NCI-H187 treated with DMSO at 0.1 percent for 48 hours (cell line): ENCODE measurements around the gene C1QTNF1.

Experiments
- DNase-seq: peaks from one replicate; lab custom pipeline; 2025; lab: John Stamatoyannopoulos, UW

The C1QTNF1 gene

DNA sequence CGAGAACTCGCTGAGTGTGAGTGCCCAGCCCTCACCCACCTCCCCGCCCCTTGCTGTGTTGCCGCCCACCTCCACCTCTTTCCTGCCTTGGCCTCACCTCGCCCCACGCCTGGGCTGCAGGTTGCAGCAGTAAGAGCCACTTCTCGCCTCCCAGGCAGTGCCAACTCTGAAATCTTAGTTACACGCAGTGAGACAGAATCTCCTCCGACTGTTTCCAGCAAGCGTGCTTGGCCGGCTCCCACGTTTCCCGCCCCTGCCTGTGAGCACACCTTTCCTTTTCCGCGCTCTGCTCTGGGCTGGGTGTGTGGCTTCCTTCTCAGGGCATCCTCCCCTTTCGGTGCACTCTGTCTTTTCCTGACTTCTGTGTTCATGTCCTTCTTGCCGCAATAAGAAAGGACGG, 56.4 kb downstream of the C1QTNF1 start:
- DNase-seq, result no peak

DNA sequence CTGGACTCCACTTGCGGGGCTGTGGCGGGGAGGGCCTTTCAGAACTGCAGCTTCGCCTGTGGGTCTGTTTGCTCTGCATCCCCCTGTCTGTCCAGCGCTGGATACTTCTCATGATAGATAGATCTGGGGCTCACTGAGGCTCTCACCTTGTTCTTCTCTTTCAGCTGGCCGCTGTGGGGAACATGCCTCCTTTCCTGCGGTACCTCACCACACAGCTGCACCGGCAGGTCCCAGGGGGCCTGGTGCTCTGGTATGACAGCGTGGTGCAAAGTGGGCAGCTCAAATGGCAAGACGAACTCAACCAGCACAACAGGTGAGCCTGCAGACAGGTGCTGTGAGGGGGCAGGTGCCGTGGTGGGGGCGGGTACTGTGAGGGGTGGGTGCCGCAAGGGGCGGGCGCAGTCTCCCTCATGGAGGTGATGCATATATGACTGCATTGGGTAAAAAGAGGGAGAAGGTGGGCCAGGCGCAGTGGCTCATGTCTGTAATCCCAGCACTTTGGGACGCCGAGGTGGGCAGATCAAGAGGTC, 56.9 kb downstream of the C1QTNF1 start:
- no peak for DNase-seq

DNA sequence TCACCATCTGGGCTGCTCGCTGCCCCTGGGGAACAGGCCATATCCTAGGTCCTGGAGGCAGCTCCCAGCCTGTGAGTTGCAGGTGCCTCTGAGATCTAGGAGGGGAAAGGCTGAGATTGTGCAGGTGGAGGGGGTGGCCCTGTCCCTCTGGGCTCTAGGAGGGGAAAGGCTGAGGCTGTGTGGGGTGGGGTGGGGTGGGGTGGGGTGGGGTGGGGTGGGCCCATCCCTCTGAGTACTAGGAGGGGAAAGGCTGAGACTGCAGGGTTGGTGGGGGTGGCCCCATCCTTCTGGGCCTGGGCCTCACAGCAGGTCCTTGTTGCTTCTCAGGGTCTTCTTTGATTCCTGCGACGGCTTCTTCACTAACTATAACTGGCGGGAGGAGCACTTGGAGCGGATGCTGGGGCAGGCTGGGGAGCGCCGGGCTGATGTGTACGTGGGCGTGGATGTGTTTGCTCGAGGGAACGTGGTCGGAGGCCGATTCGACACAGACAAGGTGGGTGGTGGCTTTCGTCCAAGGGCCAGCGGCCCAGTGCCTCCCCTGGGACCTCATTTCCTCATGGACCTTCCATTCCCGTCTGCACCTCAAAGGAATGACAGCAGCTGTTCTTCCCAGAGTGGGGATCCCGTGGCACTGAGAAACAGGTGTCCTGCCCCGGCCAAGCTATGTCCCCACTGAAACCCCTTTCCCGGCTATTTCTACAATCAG, 57.8 kb downstream of the C1QTNF1 start:
- no peak for DNase-seq

DNA sequence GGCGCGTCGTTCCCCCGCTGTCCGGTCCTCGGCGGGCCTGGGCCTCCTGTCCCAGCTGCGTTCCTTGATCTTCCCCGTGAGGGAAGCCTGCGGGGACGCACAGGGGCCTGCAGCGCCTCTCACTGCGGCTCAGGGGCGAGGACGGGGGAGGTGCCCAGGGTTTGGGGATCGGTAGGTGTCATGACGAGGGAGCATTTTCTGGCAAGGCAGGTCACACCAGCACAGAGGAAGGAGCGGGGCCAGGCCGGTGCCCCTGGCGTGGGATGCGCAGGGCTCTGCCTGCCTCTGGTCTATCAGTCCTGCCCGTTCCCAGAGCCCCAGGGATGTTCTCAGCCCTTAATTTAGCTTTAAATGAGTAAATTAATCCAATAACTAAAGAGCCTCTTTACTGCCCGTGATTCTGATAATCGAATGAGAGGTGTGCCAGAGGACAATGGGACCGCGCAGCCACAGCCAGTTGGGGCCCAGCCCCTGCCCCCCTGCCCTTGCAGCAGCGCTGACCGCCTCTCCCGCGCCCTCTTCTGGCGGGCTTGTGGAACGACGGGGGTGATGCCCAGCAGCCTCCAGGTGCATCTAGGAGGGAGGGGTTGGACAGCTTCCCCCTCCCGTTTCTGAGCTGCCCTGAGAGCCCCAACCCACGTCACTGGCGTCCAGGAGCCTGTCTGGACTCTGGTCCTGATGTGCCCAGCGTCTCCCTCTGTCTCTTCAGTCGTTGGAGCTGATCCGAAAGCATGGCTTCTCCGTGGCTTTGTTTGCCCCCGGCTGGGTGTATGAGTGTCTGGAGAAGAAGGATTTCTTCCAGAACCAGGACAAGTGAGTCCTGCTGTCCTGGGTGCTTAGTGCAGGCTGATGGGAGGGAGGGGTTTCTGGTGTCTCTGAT, 58.6 kb downstream of the C1QTNF1 start:
- DNase-seq, result no peak

DNA sequence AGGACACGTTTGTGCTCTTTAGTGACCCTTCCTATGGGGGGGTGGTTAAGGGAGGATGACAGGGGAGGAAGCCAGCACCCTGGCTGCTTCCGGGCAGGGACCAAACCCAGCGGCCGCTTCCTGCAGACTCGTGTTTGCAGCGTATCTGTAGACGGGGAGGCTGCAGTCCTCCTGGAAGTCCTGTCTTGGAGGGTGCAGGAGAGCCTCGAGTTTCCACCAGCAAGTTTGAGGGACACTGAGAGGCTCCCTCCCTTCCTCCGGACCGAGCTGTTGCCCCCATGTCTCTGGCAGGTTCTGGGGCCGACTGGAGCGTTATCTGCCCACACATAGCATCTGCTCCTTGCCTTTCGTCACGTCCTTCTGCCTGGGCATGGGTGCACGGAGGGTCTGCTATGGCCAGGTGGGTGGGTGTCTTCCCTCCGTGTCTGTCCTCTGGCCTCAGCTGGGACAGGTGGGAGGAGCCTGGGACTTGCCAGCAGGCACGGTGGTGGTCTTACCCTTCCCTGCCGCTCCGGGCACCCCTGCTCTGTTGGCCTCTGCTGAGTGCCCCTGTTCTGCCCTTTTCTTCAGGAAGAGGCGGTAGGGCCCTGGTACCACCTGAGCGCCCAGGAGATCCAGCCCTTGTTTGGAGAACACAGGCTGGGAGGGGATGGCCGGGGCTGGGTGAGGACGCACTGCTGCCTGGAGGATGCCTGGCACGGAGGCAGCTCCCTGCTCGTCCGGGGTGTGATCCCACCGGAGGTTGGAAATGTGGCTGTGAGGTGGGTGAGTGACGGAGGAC, 59.4 kb downstream of the C1QTNF1 start:
- no peak for DNase-seq

DNA sequence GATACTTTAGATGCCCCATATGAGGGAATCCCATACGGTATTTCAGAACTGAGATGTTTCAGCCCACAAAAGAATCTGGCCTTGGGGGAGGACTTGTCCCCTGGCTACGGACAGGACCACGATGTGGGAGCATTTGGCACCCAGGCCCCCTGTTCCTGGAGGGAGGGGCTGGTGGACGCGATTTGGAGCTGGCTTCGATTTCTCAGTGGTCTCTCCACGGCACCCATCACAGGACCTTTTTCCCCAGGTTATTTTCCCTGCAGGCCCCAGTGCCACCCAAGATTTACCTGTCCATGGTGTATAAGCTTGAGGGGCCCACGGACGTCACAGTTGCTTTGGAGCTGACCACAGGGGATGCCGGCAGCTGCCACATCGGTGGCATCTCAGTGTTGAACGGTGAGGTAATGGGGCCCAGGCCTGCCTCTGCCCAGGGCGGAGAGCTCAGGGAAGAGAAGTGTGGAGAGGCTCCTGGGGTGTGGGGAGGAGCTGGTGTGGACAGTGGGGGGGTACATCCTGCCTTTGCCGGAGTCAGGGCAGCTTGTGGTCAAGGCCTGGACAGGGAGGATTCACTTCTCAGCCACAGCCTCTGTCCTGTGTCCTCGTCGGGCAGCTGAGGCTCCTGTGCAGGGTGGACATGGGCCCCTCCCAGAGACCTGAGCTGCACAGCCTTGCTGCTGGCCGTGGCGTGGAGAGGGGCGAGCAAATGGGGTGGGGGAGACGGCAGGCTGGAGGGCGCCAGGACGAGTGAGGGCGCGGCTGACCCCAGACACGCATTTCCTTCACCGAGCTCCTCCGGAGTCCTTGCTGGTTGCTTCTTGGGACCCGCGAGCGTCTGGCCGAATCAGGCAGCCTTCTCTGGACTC, 60.6 kb downstream of the C1QTNF1 start:
- no peak for DNase-seq

DNA sequence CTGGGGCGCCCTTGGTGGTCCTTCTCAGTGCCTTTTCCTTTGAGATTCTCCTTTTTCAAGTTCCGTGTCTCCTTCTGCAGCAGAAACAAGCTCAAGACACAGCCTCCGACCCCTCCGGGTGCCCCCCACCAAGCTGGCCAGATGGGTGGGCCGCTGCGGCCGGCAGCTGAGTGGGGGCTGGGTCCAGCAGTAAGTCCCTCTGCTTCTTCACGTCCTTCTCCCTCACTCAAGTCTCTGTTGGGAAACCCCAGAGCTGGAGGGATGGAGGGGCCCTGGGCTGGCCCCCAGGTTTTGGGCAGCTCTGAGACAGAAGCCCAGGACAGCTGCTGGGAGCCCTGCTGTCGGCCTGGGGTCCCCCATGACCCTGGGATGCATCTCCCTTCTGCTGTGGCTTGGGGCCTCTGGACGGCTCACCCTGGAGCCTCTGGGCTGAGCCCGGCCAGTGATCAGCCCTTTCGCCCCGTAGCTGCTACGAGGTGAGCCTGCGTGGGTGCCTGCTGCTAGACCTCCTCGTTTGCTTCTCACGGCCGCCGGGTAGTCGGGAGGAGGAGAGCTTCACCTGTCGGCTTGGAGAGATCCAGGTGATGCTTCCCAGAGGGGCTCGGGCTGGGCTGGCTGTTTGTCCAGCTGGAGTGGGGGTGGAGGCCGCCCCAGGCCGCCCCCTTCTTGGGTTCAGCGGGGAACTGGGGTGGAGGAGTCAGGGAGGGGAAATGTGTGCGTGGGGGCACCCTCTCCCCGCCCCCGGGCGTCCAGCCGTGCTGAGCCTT, 61.4 kb downstream of the C1QTNF1 start:
- no peak for DNase-seq

DNA sequence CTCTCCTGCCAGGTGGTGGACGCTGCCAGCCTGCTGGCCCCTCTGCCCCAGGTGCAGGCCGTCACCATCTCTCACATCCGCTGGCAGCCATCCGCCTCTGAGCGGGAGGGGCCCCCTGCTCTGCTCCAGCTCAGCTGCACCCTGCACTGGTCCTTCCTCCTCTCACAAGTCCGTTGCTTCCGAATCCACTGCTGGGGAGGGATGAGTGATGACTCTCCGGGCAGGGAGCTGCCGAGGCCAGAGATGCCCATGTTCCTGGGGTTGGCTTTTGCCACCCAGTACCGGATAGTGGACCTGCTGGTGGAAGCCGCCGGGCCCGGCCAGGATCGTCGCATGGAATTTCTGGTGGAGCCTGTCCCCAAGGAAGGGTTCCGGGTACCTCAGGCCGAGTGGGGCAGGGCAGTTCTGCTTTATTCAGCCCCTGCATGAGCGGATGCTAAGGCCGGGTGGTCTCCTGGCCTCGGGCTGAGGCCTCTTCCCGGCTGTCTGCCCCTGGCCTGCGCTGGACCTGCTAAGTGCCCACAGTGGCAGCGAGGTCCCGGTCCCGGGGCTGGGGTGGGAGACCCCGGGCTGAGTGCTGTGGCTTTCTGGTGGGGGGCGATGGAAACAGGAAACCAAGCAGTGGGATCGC, 62.1 kb downstream of the C1QTNF1 start:
- no peak for DNase-seq

DNA sequence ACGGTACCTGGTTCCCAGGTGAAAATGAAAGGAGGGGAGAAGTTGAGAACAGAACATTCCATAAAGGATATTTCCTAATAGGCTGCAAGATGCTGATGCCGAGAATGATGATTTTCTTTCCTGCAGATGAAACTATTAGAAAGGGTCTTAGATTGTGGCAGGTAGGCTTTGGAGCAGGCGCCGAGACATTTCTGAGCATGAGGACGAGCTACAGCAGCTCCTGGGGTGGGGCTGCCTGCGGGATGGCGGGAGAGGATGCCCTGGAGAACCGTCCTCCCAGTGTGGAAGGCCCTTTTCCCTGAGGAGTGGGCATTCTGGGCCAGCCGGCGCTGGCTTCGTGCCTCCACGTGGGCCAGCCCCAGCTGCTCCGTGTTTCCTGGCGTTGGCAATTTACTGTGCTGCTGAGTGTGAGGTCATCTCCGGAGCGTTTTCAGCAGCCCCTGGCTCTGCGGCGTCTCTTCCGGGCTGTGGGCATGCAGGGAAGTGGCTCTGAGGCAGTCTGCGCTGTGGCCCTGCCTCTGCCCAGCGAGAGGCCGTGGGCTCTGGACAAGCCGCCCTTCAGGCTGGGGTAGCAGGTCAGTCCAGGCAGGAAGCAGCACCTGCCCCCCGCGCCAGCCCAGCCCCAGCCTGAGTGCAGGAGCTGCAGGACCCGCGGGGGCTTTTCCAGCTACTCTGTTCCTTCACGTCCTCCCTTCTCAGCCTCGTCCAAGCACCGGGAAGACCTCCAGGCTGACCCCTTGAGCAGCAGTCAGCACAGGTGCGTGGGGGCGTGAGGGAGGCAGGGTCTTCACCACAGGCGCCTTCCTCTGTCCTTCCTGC, 62.8 kb downstream of the C1QTNF1 start:
- no peak for DNase-seq

DNA sequence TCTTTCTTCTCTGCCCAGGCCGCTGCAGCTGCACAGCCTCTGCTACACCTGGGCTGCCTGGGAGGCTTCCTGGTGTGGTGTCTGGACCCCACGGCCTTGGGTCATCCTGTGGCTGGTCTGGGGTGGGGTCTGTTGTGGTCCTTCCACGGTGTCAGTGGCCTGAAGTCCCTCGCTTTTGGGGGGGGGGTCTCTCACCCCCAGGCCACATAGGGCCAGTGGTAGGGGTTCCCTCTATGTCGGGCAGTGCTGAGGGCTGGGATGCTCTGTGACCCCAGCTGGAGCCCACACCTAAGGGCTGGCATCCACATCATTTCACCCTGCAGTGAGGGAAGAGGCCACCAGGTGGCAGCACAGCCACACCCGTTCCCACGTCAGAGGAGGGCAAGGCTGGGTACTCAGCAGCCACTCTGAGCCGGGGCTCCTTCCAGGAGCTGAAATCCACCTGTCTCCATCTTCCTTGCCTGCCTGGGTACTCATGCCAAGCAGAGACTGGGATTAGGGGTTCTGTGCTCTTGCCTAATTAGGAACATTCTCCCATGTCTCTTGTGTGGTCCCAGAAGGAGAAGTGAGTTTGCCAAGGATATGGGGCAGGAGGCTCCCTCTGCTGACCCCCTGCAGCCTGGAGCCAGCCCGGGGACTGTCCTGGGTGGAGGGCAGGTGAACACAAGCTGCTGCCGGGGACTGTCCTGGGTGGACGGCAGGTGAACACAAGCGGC, 63.6 kb downstream of the C1QTNF1 start:
- no peak for DNase-seq

DNA sequence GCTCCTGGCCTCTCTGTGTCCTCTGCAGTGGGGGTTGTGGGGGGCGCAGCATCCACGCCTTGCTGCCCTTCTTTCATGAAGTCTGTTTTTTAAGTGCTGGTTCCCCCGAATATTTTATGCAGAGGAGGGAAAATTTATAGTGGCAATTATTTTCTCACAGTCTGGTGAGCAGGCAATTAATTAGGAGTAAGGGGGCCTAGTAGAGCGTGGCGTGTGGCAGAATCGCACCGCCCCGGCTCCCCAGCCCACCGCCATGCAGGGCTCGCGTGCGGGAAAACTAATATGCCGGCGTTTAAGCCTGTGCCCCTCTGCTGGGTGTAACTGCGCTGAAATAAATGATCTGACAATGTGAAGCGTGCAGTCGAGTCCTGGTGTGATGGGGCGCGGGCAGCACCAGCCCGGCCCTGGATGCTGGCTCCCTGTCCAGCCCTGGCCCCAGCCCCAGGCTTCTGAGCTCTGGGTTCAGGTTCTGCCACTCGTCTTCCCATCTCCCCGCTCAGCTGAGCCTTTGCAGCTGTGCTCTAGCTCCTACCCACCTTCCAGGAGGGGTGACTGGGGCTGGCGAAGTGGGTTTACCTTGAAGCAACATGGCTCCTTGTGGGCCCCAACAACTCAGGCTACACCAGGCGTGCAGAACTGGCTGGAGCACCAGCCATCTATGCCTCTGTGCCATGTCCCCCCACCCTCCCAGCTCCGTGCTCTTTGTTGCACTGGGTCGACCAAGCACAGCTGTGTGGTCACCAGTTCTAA, 64.5 kb downstream of the C1QTNF1 start:
- no peak for DNase-seq

DNA sequence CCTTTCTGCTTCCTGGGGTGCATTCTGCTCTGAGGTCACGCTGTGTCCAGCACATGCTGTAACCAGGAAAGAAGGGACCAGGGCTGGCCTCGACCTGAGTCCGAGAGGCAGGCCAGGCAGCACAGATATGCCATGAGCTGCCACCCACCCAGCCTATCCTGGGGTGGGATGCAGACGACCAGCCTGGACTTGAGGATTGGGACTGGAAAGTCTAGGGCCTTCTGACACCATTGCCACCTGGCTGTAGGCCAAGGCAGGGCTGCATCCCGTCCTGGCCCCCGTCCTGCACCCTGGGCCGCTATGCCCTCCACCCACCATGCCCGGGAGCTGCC, 65.0 kb downstream of the C1QTNF1 start:
- DNase-seq, result no peak

DNA sequence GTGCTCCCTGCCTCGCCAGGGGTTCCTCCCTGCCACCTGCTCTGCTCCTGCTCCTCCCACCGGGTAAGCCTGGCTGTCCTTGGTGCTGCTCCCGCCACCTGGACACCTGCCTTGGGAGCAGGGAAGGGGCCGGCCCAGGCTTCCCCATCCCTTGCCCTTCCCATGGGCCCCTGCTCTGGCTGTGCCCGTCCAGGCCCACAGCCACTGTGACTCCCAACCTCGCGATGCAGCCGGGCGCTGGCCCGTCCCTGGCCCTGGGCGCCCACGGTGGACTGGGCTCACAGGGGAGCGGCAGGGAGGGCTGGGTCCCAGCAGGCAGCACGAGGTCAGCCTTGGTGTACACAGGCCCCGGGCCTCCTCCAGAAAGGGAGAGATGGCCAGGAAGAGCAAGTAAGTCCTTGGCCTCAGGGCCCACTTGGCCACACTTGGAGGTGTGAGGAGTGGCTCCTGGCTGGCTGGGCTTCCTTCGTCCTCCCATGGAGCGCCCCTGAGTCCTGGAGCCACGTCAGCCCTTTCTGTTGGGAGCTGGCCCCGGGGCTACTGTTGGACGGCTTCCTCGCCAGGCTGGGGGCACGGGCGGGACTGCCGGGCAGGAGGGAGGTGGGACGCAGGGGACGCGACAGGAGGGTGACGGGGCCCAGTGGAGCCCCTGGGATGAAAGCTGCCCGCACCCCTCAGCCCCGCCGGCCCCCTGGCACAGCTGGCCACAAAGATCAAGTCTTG, 65.9 kb downstream of the C1QTNF1 start:
- DNase-seq, result no peak

DNA sequence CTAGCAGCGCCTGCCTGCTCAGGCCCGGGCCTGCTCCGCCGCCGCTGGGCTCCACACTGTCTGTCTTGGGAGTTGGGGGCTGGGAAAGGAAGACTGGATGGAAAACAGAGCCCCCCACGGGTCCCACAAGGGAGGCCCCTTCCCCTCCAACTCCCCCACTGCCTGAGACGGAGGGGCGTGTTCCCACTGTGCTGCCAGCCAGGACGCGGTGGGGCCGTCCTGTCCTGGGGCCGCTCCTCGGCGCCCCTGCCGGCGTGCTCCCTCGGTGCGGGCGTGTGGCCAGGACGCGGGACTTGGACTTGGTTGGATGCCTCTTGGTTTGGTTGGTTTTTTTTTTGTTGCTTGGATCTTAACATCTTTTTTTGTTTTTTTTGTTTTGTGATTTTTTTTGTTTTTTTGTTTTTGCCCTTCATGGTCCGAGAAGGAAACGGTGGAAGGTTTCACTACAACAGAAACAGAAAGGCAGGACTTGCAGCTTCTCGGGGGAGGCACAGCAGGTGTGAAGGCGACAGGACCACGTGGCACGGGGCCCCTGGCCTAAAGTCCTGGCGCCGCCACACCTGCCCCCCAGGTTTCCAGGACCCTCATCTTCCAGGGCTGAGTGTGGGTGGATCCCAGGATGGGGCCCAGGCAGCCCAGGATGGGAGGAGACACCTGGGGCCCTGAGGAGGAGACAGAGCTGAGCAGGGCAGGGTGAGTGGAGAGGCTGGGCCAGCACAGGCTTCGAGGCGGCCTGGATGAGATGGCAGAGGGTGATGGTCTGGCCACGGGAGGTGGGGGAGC, 66.7 kb downstream of the C1QTNF1 start:
- no peak for DNase-seq

DNA sequence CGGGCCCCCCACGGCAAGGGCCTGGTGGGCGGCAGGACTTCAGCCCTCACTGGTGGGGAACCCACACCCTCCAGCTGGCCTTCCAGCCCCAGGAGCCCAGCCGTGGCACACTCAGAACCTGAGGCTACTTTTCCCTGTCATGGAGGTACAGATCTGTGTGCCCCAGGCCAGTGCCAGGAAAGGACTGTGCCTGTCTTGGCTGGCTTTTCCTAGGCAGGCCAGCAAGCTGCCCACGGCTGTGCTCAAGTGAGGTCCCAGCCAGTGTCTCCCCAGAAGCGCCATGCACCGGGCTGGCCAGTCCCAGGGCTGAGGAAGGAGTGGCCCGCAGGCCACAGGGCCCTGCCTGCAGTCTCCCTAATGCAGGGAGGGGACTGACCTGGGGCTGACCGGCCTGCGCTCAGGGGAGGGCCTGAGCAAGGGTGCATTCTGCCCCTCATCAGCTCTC, 67.3 kb downstream of the C1QTNF1 start:
- DNase-seq, result no peak

DNA sequence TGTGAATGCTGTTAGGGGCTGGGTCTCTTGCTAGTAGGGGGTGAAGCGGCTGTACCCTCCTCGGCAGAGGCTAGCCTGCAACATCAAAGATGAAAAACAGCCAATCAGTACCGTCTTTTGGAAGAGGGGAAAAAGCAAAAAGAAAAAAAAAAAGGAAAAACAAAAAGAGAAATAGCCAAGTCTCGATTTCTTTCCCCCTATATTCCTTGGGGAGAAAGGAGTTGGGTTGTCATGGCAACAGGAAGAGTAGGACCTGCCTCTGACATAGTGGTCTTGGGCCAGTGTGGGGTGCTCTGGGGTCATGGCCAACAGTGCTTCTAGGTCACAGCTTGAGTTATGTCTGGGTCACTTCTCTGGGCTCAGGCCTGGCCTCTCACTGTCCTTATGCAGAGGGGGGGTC, 68.6 kb downstream of the C1QTNF1 start:
- DNase-seq, result no peak

DNA sequence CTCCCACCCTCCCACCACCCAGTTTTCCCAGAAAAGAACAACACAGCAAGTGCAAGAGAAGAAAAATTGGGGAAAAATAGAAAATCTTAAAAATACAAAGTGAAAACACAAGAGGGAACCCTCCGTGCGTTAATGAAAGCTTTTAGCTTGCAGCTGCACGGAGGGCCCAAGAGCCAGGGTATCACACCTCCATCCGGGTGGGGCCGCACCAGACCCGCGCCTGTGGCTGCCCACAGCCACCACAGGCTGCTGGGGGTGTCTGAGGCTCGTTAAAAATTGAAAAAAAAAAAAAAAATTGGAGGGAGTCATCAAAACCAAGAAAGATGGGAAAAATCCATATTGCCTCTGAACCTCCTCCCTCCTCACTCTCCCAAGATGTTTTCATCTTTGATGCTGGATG, 69.3 kb downstream of the C1QTNF1 start:
- DNase-seq, result no peak
